WTC11 (cell line): ENCODE measurements around the gene PPP1R3C. TPM values are rescaled to one million over a fixed set of nuclear protein-coding genes. Genes with fewer than 3 reads are reported as not detected.

Experiments
- ATAC-seq: fragments of 200-7000 bp; cut with Tn5 transposase; 2 replicates; pipeline ENCODE4 v1.10.0; 2021; ENCODE audit warnings: mild to moderate bottlenecking, moderate library complexity
- CTCF ChIA-PET: fragments of 300-600 bp; sonication (Branson Sonifier 250); formaldehyde crosslinking; loops from one replicate; lab custom pipeline; 2021; ENCODE audit warnings: antibody characterized with exemption; lab: Charles Lee
- POLR2A ChIA-PET: fragments of 350-600 bp; sonication (Branson Sonifier 250); formaldehyde crosslinking; loops from one replicate; lab custom pipeline; 2021; ENCODE audit warnings: antibody characterized with exemption; lab: Charles Lee
- DNase-seq: peaks from one replicate; pipeline ENCODE4 v3.0.0; 2021; ENCODE audit warnings: low spot score
- H3K27ac Mint-ChIP-seq: 2 replicates; pipeline ENCODE4 v1.8.0; 2021; ENCODE audit warnings: mixed read lengths
- H3K27me3 Mint-ChIP-seq: 2 replicates; pipeline ENCODE4 v1.8.0; 2021; ENCODE audit warnings: low read depth, mild to moderate bottlenecking, moderate library complexity, mixed read lengths
- H3K36me3 Mint-ChIP-seq: 2 replicates; pipeline ENCODE4 v1.8.0; 2021; ENCODE audit warnings: mixed read lengths
- H3K4me1 Mint-ChIP-seq: 2 replicates; pipeline ENCODE4 v1.8.0; 2022; ENCODE audit warnings: mixed read lengths
- H3K4me3 Mint-ChIP-seq: 2 replicates; pipeline ENCODE4 v1.8.0; 2021; ENCODE audit warnings: mild to moderate bottlenecking, moderate library complexity, mixed read lengths
- H3K9me3 Mint-ChIP-seq: 2 replicates; pipeline ENCODE4 v1.8.0; 2021; ENCODE audit warnings: mixed read lengths
- CREB1 ChIP-seq: sonication (generic); formaldehyde crosslinking; IDR thresholded peaks from 2 replicates; pipeline ENCODE4 v1.8.0; 2023; ENCODE audit warnings: mild to moderate bottlenecking, missing genetic modification reagents
- CREM ChIP-seq: sonication (generic); formaldehyde crosslinking; IDR thresholded peaks from 2 replicates; pipeline ENCODE4 v1.8.1; 2022; ENCODE audit warnings: mild to moderate bottlenecking, missing genetic modification reagents, moderate library complexity
- ELF4 ChIP-seq: sonication (generic); formaldehyde crosslinking; IDR thresholded peaks from 2 replicates; pipeline ENCODE4 v1.8.1; 2022; ENCODE audit warnings: low read depth, mild to moderate bottlenecking, moderate library complexity, missing genetic modification reagents
- FOXP1 ChIP-seq: sonication (generic); formaldehyde crosslinking; IDR thresholded peaks from 2 replicates; pipeline ENCODE4 v1.8.0; 2022; ENCODE audit warnings: missing genetic modification reagents, mild to moderate bottlenecking, moderate library complexity, borderline replicate concordance
- HMGA2 ChIP-seq: fragments of 250-450 bp; sonication (Bioruptor Pico); IDR thresholded peaks from 2 replicates; pipeline ENCODE4 v1.4.0; 2021; ENCODE audit warnings: mild to moderate bottlenecking, moderate library complexity
- IRF2 ChIP-seq: sonication (generic); formaldehyde crosslinking; IDR thresholded peaks from 2 replicates; pipeline ENCODE4 v1.8.0; 2022; ENCODE audit warnings: low read depth, missing genetic modification reagents, borderline replicate concordance
- MLX ChIP-seq: sonication (generic); formaldehyde crosslinking; IDR thresholded peaks from 2 replicates; pipeline ENCODE4 v1.8.1; 2023; ENCODE audit warnings: mild to moderate bottlenecking, missing genetic modification reagents, moderate library complexity
- MXD4 ChIP-seq: fragments of 250-450 bp; sonication (Bioruptor Pico); IDR thresholded peaks from 2 replicates; pipeline ENCODE4 v1.8.0; 2021; ENCODE audit warnings: mild to moderate bottlenecking, moderate library complexity, borderline replicate concordance
- NFYB ChIP-seq: sonication (generic); formaldehyde crosslinking; conservative IDR thresholded peaks from 2 replicates; pipeline ENCODE4 v1.8.0; 2022; ENCODE audit warnings: low read depth, missing genetic modification reagents
- RORB ChIP-seq: fragments of 250-450 bp; sonication (Bioruptor Pico); IDR thresholded peaks from 2 replicates; pipeline ENCODE4 v1.9.0; 2021; ENCODE audit warnings: mild to moderate bottlenecking
- SMAD4 ChIP-seq: sonication (generic); formaldehyde crosslinking; IDR thresholded peaks from 2 replicates; pipeline ENCODE4 v1.8.0; 2022; ENCODE audit warnings: mild to moderate bottlenecking, missing genetic modification reagents
- TEAD4 ChIP-seq: sonication (generic); formaldehyde crosslinking; IDR thresholded peaks from 2 replicates; pipeline ENCODE4 v1.8.0; 2022; ENCODE audit warnings: mild to moderate bottlenecking, missing genetic modification reagents
- ZNF219 ChIP-seq: sonication (generic); formaldehyde crosslinking; IDR thresholded peaks from 2 replicates; pipeline ENCODE4 v1.8.0; 2023; ENCODE audit warnings: missing genetic modification reagents, mild to moderate bottlenecking, borderline replicate concordance
- ZNF263 ChIP-seq: sonication (generic); formaldehyde crosslinking; IDR thresholded peaks from 2 replicates; pipeline ENCODE4 v1.8.1; 2022; ENCODE audit warnings: low read depth, mild to moderate bottlenecking, moderate library complexity, missing genetic modification reagents
- ZNF396 ChIP-seq: fragments of 250-450 bp; sonication (Bioruptor Pico); IDR thresholded peaks from 2 replicates; pipeline ENCODE4 v1.8.0; 2021; ENCODE audit warnings: mild to moderate bottlenecking, moderate library complexity, borderline replicate concordance
- ZNF416 ChIP-seq: fragments of 250-450 bp; sonication (Bioruptor Pico); IDR thresholded peaks from 2 replicates; pipeline ENCODE4 v1.9.0; 2021; ENCODE audit warnings: mild to moderate bottlenecking, inconsistent platforms
- total RNA-seq: library from RNA; stranded (reverse); gene quantifications from 3 replicates; pipeline ENCODE4 v1.2.3, GENCODE V29; 2021
- TF ChIP-seq, protein P1 (sequence below): sonication (generic); formaldehyde crosslinking; IDR thresholded peaks from 2 replicates; pipeline ENCODE4 v1.8.1; 2022; ENCODE audit warnings: low read depth, mild to moderate bottlenecking, moderate library complexity, missing genetic modification reagents, borderline replicate concordance
- TF ChIP-seq, protein P2 (sequence below): sonication (generic); formaldehyde crosslinking; IDR thresholded peaks from 2 replicates; pipeline ENCODE4 v1.8.0; 2022; ENCODE audit warnings: mild to moderate bottlenecking, missing genetic modification reagents
- TF ChIP-seq, protein P3 (sequence below): sonication (generic); formaldehyde crosslinking; conservative IDR thresholded peaks from 2 replicates; pipeline ENCODE4 v1.8.1; 2023; ENCODE audit warnings: mild to moderate bottlenecking, low read depth, missing genetic modification reagents, moderate library complexity
- TF ChIP-seq, protein P4 (sequence below): sonication (generic); formaldehyde crosslinking; IDR thresholded peaks from 2 replicates; pipeline ENCODE4 v1.8.1; 2022; ENCODE audit warnings: mild to moderate bottlenecking, moderate library complexity, missing genetic modification reagents
- TF ChIP-seq, protein P5 (sequence below): fragments of 250-450 bp; sonication (Bioruptor Pico); IDR thresholded peaks from 2 replicates; pipeline ENCODE4 v1.9.0; 2021; ENCODE audit warnings: mild to moderate bottlenecking

PPP1R3C gene
- total RNA-seq, 1 experiment from 2014 or later, result 1.5 TPM

DNA sequence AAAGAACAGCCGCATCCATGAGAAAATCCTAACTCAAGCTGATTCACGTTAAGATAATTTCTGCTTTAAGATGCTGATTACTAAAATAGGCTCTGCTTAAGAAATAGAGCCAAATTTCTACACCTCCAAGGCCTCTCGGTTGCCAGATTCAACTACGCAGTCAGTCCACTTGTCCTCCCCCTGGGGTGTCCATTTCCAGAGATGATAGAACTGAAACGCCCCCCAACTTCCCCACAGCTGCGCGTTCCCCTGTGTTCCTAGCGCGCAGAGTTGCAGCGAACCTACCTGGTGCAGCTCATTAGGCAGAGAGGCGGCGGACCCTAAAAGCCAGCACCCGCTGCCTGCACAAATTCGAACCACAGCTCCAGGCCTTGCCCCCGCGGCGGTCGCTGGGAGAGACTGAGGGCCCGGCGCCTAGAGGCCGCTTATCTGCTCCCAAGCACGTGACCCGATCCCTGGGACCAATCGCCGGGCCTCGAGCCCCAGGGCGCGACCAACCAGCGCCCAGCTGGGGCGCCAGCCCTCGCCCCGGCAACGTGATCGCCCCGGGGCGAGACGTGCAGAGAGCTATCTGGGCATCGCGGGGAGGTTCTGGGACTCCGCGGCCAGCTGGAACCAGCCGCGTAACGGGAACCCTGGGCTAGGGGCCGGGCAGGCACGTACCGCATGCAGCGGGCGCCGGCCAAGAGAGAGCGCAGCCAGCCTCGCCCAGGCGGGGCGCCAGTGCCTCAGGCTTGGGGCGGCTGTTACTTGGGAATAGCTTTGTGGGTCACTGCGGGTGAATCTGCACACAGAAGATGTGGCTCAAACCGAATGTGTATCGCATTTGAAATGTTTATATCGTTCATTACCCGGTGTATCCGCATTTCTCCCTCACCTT lies at the start of gene PPP1R3C (continued):
- no peak for TF ChIP-seq HMGA2 (CRISPR knock-in tag)
- TF ChIP-seq ZNF396 (CRISPR knock-in tag), result no peak
- TF ChIP-seq, protein P1, sequence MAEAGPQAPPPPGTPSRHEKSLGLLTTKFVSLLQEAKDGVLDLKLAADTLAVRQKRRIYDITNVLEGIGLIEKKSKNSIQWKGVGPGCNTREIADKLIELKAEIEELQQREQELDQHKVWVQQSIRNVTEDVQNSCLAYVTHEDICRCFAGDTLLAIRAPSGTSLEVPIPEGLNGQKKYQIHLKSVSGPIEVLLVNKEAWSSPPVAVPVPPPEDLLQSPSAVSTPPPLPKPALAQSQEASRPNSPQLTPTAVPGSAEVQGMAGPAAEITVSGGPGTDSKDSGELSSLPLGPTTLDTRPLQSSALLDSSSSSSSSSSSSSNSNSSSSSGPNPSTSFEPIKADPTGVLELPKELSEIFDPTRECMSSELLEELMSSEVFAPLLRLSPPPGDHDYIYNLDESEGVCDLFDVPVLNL (CRISPR knock-in tag), result no peak; the same call in 1 of the 2 replicates
- TF ChIP-seq MLX, result no peak
- TF ChIP-seq, protein P2, sequence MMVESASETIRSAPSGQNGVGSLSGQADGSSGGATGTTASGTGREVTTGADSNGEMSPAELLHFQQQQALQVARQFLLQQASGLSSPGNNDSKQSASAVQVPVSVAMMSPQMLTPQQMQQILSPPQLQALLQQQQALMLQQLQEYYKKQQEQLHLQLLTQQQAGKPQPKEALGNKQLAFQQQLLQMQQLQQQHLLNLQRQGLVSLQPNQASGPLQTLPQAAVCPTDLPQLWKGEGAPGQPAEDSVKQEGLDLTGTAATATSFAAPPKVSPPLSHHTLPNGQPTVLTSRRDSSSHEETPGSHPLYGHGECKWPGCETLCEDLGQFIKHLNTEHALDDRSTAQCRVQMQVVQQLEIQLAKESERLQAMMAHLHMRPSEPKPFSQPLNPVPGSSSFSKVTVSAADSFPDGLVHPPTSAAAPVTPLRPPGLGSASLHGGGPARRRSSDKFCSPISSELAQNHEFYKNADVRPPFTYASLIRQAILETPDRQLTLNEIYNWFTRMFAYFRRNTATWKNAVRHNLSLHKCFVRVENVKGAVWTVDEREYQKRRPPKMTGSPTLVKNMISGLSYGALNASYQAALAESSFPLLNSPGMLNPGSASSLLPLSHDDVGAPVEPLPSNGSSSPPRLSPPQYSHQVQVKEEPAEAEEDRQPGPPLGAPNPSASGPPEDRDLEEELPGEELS (CRISPR knock-in tag), result peak; percentile 98
- 0 out of 2 replicates have a peak, but pooled peaks have one; percentile 31 for TF ChIP-seq IRF2 (CRISPR knock-in tag)
- TF ChIP-seq MXD4, result no peak
- TF ChIP-seq ELF4, result peak; percentile 96
- peak; percentile 85; the same call in 1 of the 2 replicates for TF ChIP-seq ZNF416
- TF ChIP-seq, protein P3, sequence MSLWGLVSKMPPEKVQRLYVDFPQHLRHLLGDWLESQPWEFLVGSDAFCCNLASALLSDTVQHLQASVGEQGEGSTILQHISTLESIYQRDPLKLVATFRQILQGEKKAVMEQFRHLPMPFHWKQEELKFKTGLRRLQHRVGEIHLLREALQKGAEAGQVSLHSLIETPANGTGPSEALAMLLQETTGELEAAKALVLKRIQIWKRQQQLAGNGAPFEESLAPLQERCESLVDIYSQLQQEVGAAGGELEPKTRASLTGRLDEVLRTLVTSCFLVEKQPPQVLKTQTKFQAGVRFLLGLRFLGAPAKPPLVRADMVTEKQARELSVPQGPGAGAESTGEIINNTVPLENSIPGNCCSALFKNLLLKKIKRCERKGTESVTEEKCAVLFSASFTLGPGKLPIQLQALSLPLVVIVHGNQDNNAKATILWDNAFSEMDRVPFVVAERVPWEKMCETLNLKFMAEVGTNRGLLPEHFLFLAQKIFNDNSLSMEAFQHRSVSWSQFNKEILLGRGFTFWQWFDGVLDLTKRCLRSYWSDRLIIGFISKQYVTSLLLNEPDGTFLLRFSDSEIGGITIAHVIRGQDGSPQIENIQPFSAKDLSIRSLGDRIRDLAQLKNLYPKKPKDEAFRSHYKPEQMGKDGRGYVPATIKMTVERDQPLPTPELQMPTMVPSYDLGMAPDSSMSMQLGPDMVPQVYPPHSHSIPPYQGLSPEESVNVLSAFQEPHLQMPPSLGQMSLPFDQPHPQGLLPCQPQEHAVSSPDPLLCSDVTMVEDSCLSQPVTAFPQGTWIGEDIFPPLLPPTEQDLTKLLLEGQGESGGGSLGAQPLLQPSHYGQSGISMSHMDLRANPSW (CRISPR knock-in tag), result no peak
- peak; percentile 91; the same call in 1 of the 2 replicates for TF ChIP-seq CREB1 (CRISPR knock-in tag)
- TF ChIP-seq TEAD4, result peak; percentile 85
- TF ChIP-seq, protein P4, sequence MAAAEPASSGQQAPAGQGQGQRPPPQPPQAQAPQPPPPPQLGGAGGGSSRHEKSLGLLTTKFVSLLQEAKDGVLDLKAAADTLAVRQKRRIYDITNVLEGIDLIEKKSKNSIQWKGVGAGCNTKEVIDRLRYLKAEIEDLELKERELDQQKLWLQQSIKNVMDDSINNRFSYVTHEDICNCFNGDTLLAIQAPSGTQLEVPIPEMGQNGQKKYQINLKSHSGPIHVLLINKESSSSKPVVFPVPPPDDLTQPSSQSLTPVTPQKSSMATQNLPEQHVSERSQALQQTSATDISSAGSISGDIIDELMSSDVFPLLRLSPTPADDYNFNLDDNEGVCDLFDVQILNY (CRISPR knock-in tag), result peak; percentile 96

DNA sequence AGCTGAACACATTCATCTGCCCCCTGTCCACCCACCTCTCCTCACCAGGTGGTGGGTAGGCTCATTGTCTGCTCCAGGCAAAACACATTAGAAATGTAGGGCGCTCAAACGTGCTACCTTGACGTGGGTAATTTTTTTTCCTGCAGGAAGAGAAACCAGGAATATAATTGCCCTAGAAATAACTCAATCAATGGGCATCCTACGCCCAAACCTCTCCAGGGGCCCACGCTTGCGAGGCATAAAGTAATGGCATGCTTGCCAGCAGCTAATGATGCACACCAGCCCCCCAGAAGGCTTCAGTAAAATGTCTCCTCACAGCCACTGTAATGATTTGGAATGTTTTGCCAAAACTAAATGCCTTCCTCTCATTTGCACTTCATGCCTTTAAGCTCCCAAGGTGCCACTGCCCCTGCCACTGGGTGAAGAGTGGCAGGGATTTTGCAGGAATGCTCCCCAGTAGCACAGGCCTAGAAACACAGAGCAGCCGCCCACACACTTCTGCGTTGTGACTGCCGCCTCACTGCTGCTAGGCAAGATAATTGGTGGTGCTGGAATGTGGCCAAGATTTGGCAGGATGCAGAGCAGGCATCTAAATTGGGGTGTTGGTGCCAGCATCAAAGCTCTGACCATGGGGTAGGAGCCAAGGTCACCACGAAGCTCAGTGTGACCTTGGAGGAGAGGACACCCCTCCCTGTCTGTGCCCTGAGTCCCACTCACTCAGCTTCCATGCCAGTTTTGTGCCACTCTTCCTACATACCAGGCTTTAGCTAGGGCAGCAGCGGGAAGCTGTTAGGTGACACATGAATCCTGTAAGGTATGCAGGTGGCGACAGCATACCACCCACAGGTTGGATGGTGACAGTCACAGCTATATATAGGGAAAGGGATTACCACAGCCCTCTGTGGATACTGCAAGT lies 48.7 kb upstream of the PPP1R3C start:
- Mint-ChIP-seq H3K9me3 (no peaks in the 10 kb centered on the region), H3K36me3 (no peaks in the 10 kb centered on the region), H3K27ac (no peak overlapping the region), H3K27me3 (no peaks in the 10 kb centered on the region), H3K4me1 (peaks cover 19% of the 10 kb centered on the region), H3K4me3 (no peak overlapping the region)
- ATAC-seq (peak; percentile 25; the same call in 1 of the 2 replicates), DNase-seq (no peak)
- CTCF ChIA-PET, result interaction anchor here (0.7 to 1.3 kb wide), 3 partner anchors 13 to 63 kb away, joined by 4 to 6 read pairs (median 4); no protein-coding TSS in a partner anchor
- POLR2A ChIA-PET, result no interaction called here
- TF ChIP-seq NFYB (CRISPR knock-in tag) (no peak), SMAD4 (CRISPR knock-in tag) (no peak), IRF2 (CRISPR knock-in tag) (no peak), ZNF219 (CRISPR knock-in tag) (no peak), ZNF263 (CRISPR knock-in tag) (no peak), RORB (CRISPR knock-in tag) (no peak), CREM (CRISPR knock-in tag) (no peak), HMGA2 (CRISPR knock-in tag) (no peak), ZNF416 (no peak), FOXP1 (CRISPR knock-in tag) (no peak)
- TF ChIP-seq, protein P5, sequence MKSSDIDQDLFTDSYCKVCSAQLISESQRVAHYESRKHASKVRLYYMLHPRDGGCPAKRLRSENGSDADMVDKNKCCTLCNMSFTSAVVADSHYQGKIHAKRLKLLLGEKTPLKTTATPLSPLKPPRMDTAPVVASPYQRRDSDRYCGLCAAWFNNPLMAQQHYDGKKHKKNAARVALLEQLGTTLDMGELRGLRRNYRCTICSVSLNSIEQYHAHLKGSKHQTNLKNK (CRISPR knock-in tag), result no peak
- TF ChIP-seq, protein P2 (CRISPR knock-in tag), result no peak
